Measurements from ENCODE around the gene DCAF8.

DNA sequence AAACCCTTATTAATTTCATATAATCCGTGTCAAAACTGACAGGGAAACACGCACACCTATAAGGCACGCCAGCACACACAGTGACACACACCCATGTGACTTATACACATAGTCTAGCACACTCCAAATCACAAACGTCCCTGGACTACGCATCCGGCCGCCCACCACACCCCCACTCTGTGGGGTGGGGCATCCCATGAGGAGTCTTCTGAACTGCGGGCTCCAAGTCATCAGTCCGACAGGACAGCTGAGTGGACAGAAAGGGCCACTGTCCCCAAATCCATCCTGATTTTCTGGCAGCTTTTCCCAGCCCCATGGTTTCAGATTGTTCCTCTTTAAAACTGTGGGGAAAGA lies 56.3 kb downstream of the DCAF8 start:
- TF ChIP-seq, protein P1, sequence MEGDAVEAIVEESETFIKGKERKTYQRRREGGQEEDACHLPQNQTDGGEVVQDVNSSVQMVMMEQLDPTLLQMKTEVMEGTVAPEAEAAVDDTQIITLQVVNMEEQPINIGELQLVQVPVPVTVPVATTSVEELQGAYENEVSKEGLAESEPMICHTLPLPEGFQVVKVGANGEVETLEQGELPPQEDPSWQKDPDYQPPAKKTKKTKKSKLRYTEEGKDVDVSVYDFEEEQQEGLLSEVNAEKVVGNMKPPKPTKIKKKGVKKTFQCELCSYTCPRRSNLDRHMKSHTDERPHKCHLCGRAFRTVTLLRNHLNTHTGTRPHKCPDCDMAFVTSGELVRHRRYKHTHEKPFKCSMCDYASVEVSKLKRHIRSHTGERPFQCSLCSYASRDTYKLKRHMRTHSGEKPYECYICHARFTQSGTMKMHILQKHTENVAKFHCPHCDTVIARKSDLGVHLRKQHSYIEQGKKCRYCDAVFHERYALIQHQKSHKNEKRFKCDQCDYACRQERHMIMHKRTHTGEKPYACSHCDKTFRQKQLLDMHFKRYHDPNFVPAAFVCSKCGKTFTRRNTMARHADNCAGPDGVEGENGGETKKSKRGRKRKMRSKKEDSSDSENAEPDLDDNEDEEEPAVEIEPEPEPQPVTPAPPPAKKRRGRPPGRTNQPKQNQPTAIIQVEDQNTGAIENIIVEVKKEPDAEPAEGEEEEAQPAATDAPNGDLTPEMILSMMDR (IDR thresholded peaks at IDR 0.05; ENCODE audit: low read depth, low read length), result no peak
- no peak for TF ChIP-seq EZH2phosphoT487 (IDR thresholded peaks at IDR 0.05; ENCODE audit: low read depth)
